ENCODE measurements around the gene NTN1. TPM values are rescaled to one million over a fixed set of nuclear protein-coding genes. Genes with fewer than 3 reads are reported as not detected.
A peak's percentile ranks its signal among the peaks of the same experiment; 100 is the strongest.

Gene NTN1
- total RNA-seq, 4 donors from 2014 or later: 15.9 to 31.0 (median 25.0) TPM

- no peaks in the 10 kb centered on the region for H3K27me3 ChIP-seq
- DNase-seq (ENCODE audit: low spot score in 2 of 2): peak in 1 of 2 donors; percentile 39
- H3K4me1 ChIP-seq: peaks cover 0 to 16% (median 0%) of the 10 kb centered on the region in 4 donors
- H3K9me3 ChIP-seq: peaks cover 0 to 14% (median 0%) of the 10 kb centered on the region in 4 donors
- no peak for TF ChIP-seq EP300 (IDR thresholded peaks at IDR 0.05)
- TF ChIP-seq CTCF (IDR thresholded peaks at IDR 0.05): peak in 1 of 5 experiments; percentile 30
- no peak for TF ChIP-seq POLR2A (IDR thresholded peaks at IDR 0.05)
- no peak overlapping the region for H3K4me3 ChIP-seq
- WGBS, 2 donors: 25 to 46% methylated on average over 5 of the region's 5 CpGs
- H3K36me3 ChIP-seq: no peaks in the 10 kb centered on the region
- no peak overlapping the region for H3K27ac ChIP-seq
Observed at GRCh38 chr17:9120471-9120870, 99.2 kb downstream of the NTN1 start.

GRCh38 chr17:9121186-9121820, 100.0 kb downstream of the NTN1 start:
- Histone ChIP-seq H3K4me1 (peaks cover 0 to 9% (median 0%) of the 10 kb centered on the region in 4 donors), H3K4me3 (no peak overlapping the region), H3K27ac (no peak overlapping the region)

GRCh38 chr17:9123594-9124553, 102.6 kb downstream of the NTN1 start:
- DNase-seq (ENCODE audit: low spot score in 2 of 2): no peak
- Histone ChIP-seq H3K27me3 (no peaks in the 10 kb centered on the region), H3K4me1 (peaks cover 0 to 6% (median 0%) of the 10 kb centered on the region in 4 donors), H3K36me3 (no peaks in the 10 kb centered on the region), H3K9me3 (peaks cover 0 to 8% (median 0%) of the 10 kb centered on the region in 4 donors), H3K4me3 (no peak overlapping the region), H3K27ac (no peak overlapping the region)
- TF ChIP-seq POLR2A (IDR thresholded peaks at IDR 0.05) (no peak), EP300 (IDR thresholded peaks at IDR 0.05) (no peak), CTCF (IDR thresholded peaks at IDR 0.05) (no peak)
- WGBS, 2 donors: 50 to 55% methylated on average over 17 of the region's 17 CpGs

More at GRCh38 chr17:9121186-9121820, 100.0 kb downstream of the NTN1 start:
- DNase-seq (ENCODE audit: low spot score in 2 of 2): no peak
- TF ChIP-seq CTCF (IDR thresholded peaks at IDR 0.05) (no peak), POLR2A (IDR thresholded peaks at IDR 0.05) (no peak)
- Histone ChIP-seq H3K36me3 (no peaks in the 10 kb centered on the region), H3K27me3 (no peaks in the 10 kb centered on the region), H3K9me3 (peaks cover 0 to 14% (median 0%) of the 10 kb centered on the region in 4 donors)
- WGBS, 2 donors: 40 to 45% methylated on average over 15 of the region's 15 CpGs

GRCh38 chr17:9124554-9124935, 103.2 kb downstream of the NTN1 start:
- peaks cover 0 to 6% (median 0%) of the 10 kb centered on the region in 4 donors for H3K4me1 ChIP-seq
- H3K9me3 ChIP-seq: peaks cover 0 to 1% (median 0%) of the 10 kb centered on the region in 4 donors
- WGBS, 2 donors: 83 to 85% methylated on average over 10 of the region's 10 CpGs
- H3K27me3 ChIP-seq: no peaks in the 10 kb centered on the region
- H3K36me3 ChIP-seq: no peaks in the 10 kb centered on the region
- H3K27ac ChIP-seq: no peak overlapping the region
- no peak overlapping the region for H3K4me3 ChIP-seq
- TF ChIP-seq CTCF (IDR thresholded peaks at IDR 0.05): no peak
- no peak for TF ChIP-seq EP300 (IDR thresholded peaks at IDR 0.05)
- DNase-seq (ENCODE audit: low spot score in 2 of 2): no peak

- H3K4me3 ChIP-seq: no peak overlapping the region
- no peaks in the 10 kb centered on the region for H3K36me3 ChIP-seq
- no peak for TF ChIP-seq CTCF (IDR thresholded peaks at IDR 0.05)
- TF ChIP-seq EP300 (IDR thresholded peaks at IDR 0.05): no peak
- TF ChIP-seq POLR2A (IDR thresholded peaks at IDR 0.05): no peak
- no peak overlapping the region for H3K27ac ChIP-seq
- WGBS, 2 donors: 91 to 93% methylated on average over 8 of the region's 8 CpGs
- H3K27me3 ChIP-seq: no peaks in the 10 kb centered on the region
- H3K4me1 ChIP-seq: peaks cover 0 to 6% (median 0%) of the 10 kb centered on the region in 4 donors
- no peaks in the 10 kb centered on the region for H3K9me3 ChIP-seq
- no peak for DNase-seq (ENCODE audit: low spot score in 2 of 2)
Observed at GRCh38 chr17:9125722-9126121, 104.4 kb downstream of the NTN1 start.
